GM18519 (cell line): ENCODE data around the gene MAML2.

Experiments
- ATAC-seq: cut with Tn5 transposase; IDR thresholded peaks from one replicate; pipeline ENCODE4 v1.9.1; 2021; ENCODE audit warnings: mild to moderate bottlenecking, moderate library complexity; ENCODE audit not compliant: unreplicated experiment, low FRiP score

MAML2 gene

DNA sequence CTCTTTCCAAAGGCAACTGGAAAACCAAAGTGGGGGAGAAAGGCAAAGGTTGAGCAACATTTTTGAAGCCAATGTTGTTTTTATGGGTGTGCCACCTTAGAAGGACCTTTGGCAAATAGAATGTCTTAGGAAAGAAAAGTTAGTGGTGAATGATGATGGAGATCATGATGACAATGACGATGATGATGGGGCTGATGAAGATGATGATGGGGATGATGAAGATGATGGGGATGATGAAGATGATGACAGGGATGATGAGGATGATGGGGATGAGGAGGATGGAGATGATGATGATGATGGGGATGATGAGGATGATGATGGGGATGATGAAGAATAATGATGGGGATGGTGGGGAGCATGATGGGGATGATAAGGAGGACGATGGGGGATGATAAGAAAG is 340.7 kb downstream of the MAML2 start:
- no peak for ATAC-seq

DNA sequence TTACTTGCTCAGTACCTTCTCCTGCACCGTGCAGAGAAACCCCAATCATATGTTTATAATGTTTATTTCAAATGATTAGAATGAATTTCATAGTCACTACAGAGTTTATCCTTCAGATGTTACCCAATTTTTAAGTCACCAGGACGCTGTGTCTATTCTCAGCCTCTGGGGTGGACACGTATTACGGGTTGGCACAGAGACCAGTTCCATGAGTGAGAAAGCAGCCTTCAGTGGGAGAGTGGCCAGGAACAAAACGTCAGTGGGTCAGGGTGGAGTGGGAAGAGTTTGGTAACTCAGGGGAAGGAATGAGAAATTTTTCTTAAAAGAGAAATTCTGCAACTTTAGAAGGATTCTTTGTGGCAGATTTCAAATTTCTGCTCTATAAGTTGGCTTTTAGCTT is 342.0 kb downstream of the MAML2 start:
- no peak for ATAC-seq

GRCh38 chr11:95999711-96000406 is 343.1 kb downstream of the MAML2 start:
- ATAC-seq, result no peak

- no peak for ATAC-seq
Measured at GRCh38 chr11:95996621-95997235, 346.3 kb downstream of the MAML2 start.

- no peak for ATAC-seq
Measured at GRCh38 chr11:95994329-95994728, 348.7 kb downstream of the MAML2 start.

DNA sequence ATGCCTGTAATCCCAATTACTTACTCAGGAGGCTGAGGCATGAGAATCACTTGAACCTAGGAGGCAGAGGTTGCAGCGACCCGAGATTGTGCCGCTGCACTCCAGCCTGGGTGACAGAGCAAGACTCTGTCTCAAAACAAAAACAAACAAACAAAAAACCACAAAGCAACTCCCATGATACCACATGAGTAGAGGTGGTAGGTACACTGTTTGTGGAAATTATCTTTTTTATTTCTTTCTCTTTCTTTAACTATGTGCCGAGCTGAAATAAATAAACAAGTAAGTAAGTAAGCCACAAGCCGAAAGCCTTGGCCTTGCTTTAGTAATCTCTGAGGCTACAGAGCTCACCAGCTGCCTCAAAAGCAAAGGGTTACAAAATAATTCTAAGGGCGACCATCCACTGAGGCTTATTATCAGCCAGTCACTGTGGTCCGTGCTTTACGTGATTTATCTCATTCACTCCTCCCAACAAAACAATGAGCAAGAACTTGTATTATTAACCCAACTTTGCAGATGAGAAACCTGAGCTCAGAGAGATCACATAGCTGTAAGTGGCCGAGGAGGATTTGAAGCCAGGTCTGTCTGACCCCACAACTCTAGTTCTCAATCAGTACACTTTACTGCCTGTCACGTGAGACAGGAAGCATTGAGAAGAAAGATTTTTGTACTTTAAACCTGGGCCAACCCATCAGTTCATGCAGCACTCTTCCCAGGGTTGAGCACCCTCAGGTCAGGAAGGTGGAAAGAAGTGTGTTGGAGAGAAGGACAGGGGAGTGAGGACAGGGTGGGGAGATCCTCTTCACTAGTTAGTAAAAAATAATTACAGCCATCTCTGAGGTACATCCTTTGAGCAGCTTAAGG is 349.3 kb downstream of the MAML2 start:
- no peak for ATAC-seq

DNA sequence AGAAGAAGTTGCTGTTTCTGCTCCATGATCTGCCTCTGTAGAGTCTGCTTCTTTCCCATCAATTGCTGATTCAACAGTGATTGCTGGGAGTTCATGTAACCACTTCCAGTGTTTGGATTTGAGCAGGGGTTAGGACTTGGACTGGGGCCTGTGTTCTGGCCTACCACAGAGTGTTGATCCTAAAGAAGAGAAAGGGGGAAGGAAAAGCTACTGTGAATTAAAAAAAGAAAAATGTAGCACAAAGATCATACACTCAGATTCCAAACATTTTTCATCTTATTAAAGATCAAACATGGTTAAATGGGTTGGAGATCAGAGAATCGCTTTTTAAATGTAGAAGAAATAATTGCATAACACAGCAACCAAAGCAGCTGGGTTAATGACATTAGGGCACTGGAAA is 351.4 kb downstream of the MAML2 start:
- ATAC-seq, result no peak

- no peak for ATAC-seq
Measured at GRCh38 chr11:95991101-95991500, 351.9 kb downstream of the MAML2 start.

GRCh38 chr11:95989780-95990179 is 353.2 kb downstream of the MAML2 start:
- no peak for ATAC-seq

DNA sequence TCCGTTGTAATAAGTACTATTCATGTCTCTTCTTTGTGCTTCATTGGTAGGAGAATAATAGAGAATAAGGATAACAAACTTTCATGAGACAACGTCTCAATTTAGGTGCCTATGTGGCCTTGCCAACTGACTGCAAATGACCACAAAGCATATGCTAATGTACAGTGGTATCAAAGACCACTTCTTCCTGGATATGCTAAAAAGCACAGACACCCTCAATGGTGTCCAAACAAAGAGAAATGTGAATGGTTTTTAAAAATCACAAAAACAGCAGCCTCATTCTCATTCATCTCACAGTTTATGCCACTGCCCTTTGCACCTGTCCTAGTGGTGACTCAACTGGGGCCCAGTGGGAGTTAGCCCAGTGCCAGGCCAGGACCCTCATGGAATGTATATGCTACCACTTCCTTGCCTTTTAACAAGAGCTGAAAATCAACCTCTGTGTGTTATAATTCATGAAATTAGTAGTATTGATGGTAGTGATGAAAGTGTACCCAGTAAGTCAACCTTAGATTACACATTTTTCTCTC is 353.9 kb downstream of the MAML2 start:
- ATAC-seq, result no peak

- no peak for ATAC-seq
Measured at GRCh38 chr11:95985174-95985808, 357.7 kb downstream of the MAML2 start.

DNA sequence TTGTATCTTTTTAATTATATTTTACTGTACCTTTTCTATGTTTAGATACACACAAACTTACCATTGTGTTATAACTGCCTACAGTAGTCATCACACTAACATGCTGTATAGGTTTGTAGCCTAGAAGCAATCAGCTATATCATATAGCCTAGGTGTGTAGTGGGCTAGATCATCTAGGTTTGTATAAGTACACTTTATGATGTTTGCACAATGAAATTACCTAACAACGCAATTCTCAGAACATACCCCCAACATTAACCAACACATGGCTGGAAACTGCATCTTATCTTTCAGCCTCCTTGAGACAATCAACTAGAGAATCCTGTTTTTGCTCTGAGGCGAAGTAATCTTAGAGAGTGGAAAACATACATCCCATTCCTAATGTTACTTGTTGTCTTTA is 358.9 kb downstream of the MAML2 start:
- ATAC-seq, result no peak

- no peak for ATAC-seq
Measured at GRCh38 chr11:95977534-95978174, 365.3 kb downstream of the MAML2 start.

- ATAC-seq, result no peak
Measured at GRCh38 chr11:95976550-95976949, 366.4 kb downstream of the MAML2 start.

- no peak for ATAC-seq
Measured at GRCh38 chr11:95975343-95975742, 367.7 kb downstream of the MAML2 start.

DNA sequence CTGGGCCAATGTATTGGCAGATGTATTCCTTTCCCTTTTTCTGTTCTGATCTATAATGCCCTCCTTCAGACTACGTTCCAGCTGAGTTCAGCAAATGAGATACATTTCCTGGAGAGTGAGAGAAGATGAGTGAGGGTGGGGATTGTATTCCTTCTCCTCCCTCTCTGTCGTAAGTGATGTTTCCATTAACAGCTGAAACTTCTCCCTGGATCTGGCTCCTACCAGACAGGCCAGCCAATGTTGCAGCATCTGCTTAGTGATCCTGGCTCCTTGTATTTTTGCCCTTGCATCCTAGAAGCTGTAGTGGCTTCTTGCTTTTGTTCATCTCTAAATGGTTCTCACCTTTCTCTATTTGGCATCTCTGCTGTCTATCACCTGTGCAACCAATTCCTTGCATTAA is 370.9 kb downstream of the MAML2 start:
- ATAC-seq, result no peak

DNA sequence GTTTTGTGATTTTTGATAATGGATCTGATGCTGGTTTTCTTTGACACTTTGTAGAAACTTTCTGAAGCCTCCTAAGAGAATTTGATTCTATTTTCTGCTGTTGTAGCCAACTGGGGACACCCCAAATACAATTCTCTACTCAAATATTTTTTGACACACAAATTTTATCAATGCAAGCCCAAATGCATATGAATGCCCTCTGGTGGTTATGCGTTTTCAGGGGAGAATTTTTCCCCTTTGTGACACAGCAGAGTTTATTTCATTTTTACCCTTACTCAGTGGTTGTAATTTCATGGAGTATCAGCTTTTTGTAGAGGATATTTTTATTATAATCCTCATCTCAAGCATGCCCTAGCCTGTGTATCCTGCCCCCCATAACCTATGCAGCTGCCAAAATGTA is 374.4 kb downstream of the MAML2 start:
- ATAC-seq, result no peak

DNA sequence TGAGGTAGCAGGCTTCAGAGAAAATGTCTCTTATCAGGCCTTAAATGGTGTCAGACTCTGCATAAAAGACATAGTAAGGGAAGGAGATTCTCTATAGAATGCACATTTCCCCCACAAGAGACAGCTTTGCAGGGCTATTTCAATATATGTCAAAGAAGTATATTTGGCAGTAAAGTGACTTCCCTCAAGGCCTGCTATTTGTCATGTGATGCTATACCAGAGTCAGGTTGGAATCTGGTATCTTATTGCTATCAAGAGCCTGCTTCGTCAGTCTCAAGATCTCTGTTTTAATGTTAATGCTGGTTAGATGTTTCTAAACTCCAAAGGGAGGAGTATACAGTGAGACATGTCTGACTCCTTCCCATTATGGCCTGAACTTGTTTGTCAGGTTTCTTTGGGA is 378.7 kb downstream of the MAML2 start:
- ATAC-seq, result no peak

DNA sequence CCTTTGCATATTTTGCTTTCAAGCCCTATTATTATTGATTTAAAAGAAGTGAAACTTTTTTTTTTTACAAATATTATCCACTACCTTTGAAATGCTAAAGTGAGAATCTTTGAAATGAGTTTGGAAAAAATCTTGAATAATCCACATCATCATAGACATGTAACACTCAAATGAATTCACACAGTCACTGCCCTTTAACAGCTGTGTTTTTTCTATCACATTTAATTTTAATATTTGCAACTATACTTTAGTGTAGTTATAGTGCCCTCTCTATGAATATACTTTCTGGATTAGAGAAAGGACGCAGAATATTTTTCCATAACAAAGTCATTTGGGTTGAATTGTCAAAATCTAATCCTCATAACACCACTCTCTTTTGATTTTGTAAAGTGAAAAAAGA is 381.2 kb downstream of the MAML2 start:
- ATAC-seq, result no peak

- no peak for ATAC-seq
Measured at GRCh38 chr11:95950905-95951304, 392.1 kb downstream of the MAML2 start.
